Measurements from ENCODE around the gene PHLPP1. TPM values are rescaled to one million over a fixed set of nuclear protein-coding genes. Genes with fewer than 3 reads are reported as not detected.
A peak's percentile ranks its signal among the peaks of the same experiment; 100 is the strongest.

PHLPP1 gene
- total RNA-seq, 1 experiment from 2014 or later, result 39.9 TPM

DNA sequence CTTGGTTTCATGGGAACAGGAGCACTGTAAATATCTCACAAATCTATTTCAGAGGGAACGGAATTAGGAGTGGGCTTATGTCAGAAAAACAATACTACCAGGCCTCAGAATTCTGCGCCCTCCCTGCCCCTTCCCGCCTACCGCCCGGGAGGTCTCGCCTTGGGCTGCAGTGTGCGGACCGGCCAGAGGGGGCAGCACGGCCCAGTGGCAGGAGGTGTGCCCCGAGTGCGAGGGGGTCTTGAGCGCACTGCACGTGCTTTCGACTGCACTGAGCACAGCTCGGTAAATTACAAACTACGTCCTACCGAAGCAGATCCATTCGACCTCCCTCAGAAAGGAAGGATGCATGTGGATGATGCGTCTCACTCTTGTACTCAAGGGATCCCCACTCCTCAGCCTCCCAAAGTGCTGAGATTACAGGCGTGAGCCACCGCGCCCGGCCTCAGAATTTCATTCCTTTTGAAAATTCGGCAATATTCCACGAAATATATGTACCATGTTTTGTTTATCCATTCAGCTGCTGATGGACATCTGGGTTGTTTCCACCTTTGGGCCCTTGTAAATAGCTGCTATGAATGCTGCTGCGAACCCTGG lies 307.2 kb downstream of the PHLPP1 start:
- Histone ChIP-seq H3K56ac (ENCODE audit: insufficient read length, low read depth, low read length) (no peak overlapping the region), H3K14ac (ENCODE audit: insufficient read depth, low read length) (no peak overlapping the region), H2BK5ac (ENCODE audit: insufficient read length, low read length) (no peak overlapping the region), H2BK12ac (ENCODE audit: insufficient read length, low read depth, low read length) (no peak overlapping the region), H3K27ac (ENCODE audit: insufficient read length, low read depth, low read length) (no peak overlapping the region), H4K5ac (ENCODE audit: insufficient read length, low read depth, low read length) (no peak overlapping the region), H3K79me1 (ENCODE audit: insufficient read depth, low read depth, low read length, poor library complexity, severe bottlenecking) (no peaks in the 10 kb centered on the region), H4K8ac (replicated peaks; ENCODE audit: insufficient read length, low read depth, low read length) (no peak overlapping the region), H3K18ac (ENCODE audit: insufficient read length, low read depth, low read length) (no peak overlapping the region), H4K91ac (ENCODE audit: insufficient read length, low read depth, low read length) (no peak overlapping the region), H2AK5ac (ENCODE audit: insufficient read length, low read length) (no peak overlapping the region), H3K27me3 (ENCODE audit: insufficient read depth, low read length) (no peaks in the 10 kb centered on the region), H2AFZ (ENCODE audit: low read length) (no peak overlapping the region), H2BK15ac (ENCODE audit: low read depth, low read length) (no peak overlapping the region), H3K79me2 (ENCODE audit: insufficient read depth, low read length) (no peaks in the 10 kb centered on the region), H4K20me1 (ENCODE audit: control insufficient read depth, insufficient read depth, insufficient read length) (no peaks in the 10 kb centered on the region), H3K4me2 (ENCODE audit: insufficient read depth, insufficient read length, low read length) (no peak overlapping the region), H3K4ac (ENCODE audit: low read depth, low read length) (no peak overlapping the region), H3K9ac (ENCODE audit: extremely low read depth, insufficient read length, low read length) (no peak overlapping the region), H3K23me2 (ENCODE audit: insufficient read length, low read depth, low read length, poor library complexity, severe bottlenecking) (no peaks in the 10 kb centered on the region), H3K23ac (ENCODE audit: insufficient read length, low read depth, low read length) (no peak overlapping the region), H2BK20ac (ENCODE audit: low read depth, low read length, poor library complexity, severe bottlenecking) (no peak overlapping the region), H3T11ph (ENCODE audit: low read length) (no peak overlapping the region), H2BK120ac (ENCODE audit: low read depth, low read length, poor library complexity, severe bottlenecking) (no peak overlapping the region), H3K4me1 (ENCODE audit: insufficient read depth, low read length) (no peaks in the 10 kb centered on the region), H3K9me3 (ENCODE audit: control insufficient read depth, low read depth, low read length) (no peaks in the 10 kb centered on the region)
- DNase-seq, result peak; percentile 76
- Mint-ChIP-seq H3K27ac (no peak overlapping the region), H3K27me3 (ENCODE audit: low read depth) (peaks cover 26% of the 10 kb centered on the region), H3K4me3 (no peak overlapping the region), H3K9me3 (peaks cover 9 to 11% of the 10 kb centered on the region in 2 experiments), H3K36me3 (ENCODE audit: insufficient read depth in 1 of 3, low read depth in 3 of 3) (peaks cover 2 to 10% (median 9%) of the 10 kb centered on the region in 3 experiments; a peak in 6 of 7 replicates), H3K4me1 (peaks cover 7% of the 10 kb centered on the region in 2 experiments; a peak in 2 of 4 replicates)
- peak; percentile 90 for TF ChIP-seq CTCF (conservative IDR thresholded peaks at IDR 0.05)
- no CpG with 5 or more reads among the region's 26 CpGs for WGBS (ENCODE audit: extremely low coverage, insufficient read length, low lambda C conversion rate)

All from H9 (cell line).